Measurements from ENCODE around the gene PSIP1.
"Not testable (repeated sequence)": the region's sequence is repeated elsewhere in the genome, so short reads cannot be mapped to it uniquely, and the experiment has no call there.

The PSIP1 gene

DNA sequence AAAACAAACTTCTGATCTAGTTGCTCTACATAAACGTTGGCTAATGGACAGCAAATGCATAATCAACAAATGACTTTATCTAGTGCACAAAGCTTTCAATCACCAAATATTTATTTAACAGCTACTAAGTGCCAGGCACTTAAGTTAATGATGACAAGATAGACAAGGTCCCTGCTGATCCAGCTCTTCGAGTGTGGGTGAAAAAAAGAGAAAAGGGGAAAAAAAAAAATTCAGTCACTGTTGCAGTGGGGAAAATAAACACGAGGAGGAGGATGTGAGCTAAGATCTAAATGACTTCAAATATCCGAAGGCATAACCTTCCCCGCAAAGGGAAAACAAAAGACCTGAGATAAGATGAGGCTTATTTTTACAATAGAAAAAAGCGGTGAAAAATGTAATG lies 9.6 kb downstream of the PSIP1 start:
- no peak for DNase-seq

DNA sequence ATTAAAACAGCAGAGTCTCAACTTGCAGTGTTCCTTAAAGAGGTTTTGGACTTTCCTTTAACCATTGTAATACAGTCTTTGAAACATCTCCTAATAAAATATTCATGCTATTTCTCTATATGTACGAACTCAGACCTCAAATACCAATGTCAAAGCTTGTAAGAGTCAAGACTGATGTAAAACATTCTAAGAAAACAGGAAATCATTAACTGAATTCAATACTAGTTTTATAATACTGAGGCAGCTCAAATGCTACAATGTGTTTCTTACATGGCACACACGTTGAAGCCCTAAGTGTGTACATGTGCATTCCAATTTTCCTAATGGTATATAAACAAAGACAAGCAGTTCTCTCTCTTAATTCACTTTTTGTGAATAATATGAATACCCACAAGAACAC lies 11.6 kb downstream of the PSIP1 start:
- DNase-seq, result no peak

DNA sequence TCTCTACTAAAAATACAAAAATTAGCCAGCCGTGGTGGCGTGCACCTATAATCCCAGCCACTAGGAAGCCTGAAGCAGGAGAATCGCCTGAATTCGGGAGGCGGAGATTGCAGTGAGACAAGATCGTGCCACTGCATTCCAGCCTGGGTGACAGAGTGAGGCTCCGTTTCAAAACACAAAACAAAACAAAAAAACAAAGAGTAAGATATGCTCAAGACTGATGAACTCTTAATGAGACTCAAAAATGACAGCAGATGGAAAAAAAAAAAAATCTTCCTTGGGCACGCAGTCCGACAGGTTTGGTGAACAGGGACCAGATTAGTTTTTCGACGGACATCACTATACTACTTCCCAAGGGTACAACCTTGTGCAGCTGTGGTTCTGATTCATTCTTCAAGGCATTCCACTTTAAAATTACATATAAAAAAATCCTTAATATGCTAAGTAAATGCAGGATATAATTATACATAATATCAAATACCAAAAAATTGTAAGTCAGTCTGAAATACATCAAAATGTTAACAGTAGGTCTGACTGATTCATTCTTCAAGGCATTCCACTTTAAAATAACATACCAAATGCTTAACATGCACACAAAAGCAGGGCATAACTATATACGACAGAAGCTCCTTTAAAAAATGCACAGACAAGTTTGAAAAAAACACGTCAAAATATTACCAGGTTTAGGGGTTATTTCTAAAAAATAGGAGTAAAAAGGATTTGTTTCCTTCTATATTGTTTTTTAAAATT lies 12.3 kb downstream of the PSIP1 start:
- no peak for DNase-seq

DNA sequence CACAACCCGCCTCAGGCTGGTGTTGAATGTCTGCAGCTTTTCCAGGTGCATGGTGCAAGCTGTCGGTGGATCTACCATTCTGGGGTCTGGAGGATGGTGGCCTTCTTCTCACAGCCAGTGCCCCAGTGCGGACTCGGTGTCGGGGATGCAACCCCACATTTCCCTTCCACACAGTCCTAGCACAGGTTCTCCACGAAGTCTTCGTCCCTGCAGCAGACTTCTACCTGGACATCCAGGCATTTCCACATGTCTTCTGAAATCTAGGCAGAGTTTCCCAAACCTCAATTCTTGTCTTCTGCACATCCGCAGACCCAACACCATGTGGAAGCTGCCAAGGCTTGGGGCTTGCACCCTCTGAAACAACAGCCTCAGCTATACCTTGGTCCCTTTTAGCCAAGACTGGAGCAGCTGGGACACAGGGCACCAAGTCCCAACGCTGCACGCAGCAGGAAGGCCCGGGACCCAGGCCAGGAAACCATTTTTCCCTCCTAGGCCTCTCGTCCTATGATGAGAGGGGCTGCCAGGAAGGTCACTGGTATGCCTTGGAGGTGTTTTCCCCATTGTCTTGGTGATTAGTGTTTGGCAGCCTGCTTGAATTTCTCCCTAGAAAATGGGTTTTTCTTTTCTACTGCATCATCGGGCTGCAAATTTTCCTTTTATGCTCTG lies 18.2 kb downstream of the PSIP1 start:
- DNase-seq, result no peak

DNA sequence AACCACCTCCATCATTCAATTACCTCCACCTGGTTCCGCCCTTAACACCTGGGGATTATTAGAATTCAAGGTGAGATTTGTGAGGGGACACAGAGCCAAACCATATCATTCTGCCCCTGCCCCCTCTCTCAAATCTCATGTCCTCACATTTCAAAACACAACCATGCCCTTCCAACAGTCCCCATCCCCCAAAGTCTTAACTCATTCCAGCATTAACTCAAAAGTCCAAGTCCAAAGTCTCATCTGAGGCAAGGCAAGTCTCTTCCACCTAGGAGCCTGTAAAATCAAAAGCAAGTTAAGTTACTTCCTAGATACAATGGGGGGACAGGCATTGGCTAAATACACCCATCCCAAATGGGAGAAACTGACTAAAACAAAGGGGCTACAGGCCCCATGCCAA lies 18.8 kb downstream of the PSIP1 start:
- DNase-seq, result no peak

DNA sequence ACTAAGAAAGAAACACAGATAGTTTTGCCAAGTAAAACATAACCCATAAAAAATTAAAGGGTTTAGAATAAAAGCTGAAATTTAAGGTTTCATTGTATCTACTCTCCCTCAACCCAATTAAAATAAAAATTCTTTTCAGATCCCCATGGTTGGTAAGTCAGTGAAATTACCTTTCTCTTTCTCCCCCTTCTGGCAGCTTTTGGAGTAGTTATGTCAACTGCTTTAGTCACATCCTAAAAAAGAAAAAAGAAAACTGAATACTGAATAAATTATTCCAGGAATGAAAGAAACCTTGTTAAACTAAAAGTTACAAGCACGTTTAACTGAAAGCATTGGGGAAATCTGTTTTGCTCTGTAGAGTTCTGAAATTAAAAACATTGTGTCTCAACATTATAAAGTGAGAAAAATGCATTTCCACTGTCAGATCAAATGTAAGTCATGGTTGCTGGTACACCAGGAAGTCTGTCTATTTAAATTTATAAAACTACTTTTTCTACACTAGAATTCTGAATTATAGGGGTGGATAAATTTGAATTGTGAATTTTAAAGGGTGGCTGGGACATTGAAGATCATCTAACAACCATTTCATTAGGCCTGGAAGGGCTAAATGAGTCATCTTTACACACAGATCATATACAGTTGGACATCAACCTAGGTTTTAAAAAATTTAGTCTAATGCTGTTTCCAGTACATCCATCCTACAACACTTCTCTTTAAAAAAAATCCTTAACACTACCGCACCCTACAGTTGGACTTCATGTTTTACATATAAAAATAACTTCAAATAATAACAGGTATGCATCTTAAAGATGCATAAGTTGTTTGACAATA lies 24.7 kb downstream of the PSIP1 start:
- peak; percentile 20 for DNase-seq

DNA sequence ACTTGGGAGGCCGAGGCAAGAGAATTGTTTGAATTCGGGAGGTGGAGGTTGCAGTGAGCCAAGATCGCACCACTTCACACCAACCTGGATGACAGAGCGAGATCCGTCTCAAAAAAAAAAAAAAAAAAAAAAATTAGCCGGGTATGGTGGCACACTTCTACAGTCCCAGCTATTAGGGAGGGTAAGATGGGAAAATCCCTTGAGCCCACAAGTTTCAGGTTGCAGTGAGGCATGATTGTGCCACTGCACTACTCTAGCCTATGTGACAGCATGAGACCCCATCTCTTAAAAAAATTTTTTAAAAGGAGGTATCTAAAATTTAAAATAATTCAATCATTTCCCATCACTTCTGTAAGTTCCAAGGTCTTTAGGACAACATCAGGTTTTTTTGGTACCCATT lies 26.0 kb downstream of the PSIP1 start:
- no peak for DNase-seq

DNA sequence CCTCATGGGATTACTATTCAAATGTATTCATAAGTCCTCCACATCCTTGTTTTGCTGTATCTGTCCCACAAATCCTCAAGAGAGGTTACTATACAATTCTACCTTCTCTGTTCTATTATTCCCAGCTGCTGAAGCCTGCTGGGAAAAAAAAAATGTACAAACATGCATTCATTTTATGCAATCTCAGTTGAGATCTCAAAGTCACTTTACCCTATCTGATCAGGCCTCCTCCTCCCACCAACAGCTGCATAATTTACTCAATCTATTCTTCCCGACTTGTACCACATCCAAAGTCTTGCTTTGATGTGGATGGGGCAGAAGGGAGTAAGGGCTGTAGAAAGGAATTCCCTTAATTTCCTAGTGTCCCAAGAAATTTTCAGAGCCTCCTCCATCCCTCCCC lies 28.6 kb downstream of the PSIP1 start:
- no peak for DNase-seq

DNA sequence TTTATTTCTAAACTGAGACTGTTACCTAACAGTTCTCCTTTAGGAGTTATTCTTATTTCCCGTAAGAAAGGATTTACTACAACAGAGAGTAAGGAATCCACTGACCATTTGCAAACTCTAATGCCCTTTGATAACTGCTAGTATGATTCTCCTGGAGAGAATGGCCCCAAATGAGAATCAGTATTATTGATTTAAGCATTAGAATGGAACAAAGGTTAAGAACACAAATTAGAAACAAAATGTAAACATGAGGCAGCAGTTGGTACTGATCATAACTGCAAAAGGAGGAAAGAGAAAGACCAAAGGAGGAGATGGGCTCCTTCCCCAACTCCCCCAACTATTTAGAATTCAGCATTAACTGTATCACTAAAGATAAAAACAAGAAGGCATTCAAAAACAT lies 30.7 kb downstream of the PSIP1 start:
- DNase-seq, result no peak

DNA sequence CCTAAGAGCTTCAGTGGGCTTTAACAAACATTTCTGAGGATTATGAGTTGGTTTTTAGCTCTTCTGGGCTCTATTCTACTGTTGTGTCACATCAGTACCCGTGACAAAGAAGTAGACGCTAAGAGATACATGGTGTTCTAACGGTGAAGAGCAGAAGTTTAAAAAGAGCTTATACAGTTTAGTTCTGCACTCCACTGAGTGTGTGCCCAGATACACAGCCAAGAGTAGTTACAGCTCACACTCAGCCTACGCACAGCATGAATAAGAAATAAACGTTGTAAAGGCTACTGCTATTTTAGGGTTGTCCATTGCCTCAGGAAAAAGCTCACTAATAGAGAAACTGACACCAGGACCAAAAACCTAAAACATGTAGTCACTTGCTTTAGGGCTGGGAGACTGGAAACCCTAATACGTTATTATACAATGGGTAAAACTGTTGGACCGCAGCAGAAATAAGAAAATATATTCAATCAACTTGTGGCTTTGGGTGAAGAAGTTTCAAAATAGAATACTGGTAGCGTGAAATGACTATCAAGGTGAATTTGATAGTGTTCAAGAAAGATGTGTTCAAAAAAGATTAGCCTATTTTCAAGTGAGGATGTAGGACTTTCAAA lies 34.7 kb downstream of the PSIP1 start:
- no peak for DNase-seq

DNA sequence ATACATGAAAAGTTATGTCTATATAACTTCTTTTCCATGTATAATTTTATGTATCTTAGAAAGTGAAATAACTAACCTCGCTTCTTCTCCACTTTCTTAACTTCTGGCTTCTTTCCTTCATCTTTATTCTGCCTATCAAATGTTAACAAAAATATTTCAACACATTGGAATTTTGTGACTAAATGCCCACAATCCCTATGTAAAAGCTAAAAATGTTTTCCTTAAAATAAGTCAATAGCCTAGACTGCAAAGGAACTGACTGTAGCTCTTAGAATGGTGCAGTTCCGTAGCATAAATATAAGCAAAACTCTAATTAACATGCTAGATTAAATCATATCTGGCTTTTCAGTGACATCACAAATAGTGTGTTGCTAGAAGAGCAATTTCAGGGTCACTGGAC lies 40.9 kb downstream of the PSIP1 start:
- DNase-seq, result no peak

DNA sequence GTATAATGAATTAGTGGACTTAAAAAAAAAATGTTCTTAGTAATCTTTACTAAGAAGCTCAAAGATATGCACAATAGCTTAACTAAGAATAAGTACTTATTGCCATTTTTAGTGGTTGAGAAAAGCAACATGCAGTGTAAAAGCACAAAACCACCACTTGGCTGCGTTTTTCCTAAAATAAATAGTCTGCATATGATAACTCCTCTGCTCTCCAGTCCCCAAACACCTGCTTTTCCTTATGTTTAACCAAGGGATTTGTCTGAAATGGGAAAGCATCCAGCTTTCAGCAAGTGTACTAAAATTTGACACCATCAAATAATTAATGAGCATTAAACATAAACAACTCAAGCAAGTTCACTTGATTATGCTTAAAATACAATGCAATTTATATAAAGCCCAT lies 41.4 kb downstream of the PSIP1 start:
- no peak for DNase-seq

DNA sequence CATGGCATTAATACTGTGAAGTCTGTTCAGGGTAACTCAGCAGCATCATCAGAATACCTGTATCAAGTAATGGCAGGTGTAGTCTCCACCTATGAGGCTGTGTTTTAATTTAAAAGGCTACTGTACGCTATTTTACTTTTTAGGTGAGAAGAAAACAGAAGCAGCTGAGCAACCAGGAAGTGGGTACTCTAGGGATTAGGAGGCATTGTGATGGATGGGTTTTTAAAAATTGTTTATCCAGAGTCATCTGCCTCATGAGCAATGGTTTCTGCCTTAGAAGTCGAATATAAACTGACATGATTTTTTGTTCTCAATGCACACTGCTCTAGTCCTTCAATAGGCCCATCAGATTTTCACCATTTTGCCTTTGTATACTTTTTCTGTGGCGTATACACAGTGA lies 42.6 kb downstream of the PSIP1 start:
- DNase-seq, result no peak

DNA sequence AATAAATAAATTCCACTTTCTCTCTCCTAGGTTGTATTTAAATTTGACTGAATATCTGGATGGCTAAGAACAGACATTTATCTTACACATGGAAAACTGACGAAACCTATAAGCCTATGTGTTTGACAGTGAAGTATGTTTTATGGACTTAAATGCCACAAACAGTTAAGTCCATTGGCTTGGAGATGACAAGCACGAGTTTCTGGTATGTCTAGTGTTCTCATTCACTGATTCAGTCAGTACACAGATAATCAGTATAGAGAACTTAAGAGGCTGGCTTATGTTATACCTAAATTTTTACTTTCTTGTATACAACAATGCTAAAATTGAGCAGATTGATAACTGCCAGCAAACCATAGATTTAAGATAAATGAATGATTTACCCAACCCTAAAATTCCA lies 49.2 kb downstream of the PSIP1 start:
- DNase-seq, result no peak

DNA sequence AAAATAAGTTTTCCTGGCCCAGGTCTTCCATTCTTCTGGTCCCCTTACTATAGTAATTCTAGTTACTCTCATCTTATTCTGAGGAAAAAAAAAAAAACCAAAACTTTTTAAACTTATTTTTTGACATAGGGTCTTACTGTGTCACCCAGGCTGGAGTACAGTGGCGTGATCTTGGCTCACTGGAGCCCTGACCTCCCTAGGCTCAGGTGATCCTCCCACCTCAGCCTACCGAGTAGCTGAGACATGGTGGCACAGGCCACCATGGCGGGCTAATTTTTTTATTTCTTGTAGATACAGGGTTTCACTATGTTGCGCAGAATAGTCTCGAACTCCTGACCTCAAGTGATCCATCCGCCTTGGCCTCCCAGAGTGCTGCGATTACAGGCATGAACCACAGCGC lies 49.7 kb downstream of the PSIP1 start:
- no peak for DNase-seq

DNA sequence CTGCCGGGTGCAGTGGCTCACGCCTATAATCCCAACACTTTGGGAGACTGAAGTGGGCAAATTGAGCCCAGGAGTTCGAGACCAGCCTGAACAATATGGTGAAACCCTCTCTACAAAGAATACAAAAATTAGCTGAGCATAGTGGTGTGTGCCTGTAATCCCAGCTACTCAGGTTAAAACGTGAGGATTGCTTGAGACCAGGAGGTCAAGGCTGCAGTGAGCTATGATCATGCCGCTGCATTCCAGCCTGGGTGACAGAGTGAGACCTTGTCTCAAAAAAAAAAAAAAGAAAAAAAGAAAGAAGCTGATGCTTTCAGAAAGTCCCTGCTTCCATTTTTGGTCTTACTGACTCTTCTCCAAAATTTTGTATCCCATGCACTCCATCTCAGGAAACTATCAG lies 56.8 kb downstream of the PSIP1 start:
- no peak for DNase-seq

DNA sequence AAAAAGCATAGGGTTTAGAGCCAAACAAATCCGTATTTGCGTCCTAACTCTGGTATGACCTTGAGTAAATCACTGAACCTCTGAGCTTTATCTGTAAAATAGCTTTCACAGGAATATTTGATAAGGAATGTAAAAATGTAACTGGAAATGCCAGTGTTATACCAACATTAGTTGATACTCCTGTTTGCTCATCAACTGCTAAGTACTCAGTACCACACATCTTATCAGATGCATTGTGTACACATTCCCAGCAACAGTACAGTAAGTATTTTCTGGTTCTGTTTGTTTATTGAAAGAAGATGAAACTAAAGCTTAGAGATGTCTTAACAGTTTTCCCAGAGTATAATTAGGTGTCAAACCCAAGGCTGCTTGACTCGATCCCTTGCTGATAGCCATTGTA lies 66.6 kb downstream of the PSIP1 start:
- DNase-seq, result no peak

DNA sequence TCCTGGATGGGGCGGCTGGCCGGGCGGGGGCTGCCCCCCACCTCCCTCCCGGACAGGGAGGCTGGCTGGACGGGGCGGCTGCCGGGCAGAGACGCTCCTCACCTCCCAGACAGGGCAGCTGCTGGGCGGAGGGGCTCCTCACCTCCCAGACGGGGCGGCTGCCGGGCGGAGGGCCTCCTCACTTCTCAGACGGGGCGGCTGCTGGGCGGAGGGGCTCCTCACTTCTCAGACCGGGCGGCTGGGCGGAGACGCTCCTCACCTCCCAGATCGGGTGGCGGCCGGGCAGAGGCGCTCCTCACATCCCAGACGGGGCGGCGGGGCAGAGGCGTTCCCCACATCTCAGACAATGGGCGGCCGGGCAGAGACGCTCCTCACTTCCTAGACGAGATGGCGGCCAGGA lies 68.5 kb downstream of the PSIP1 start:
- not testable (repeated sequence) for DNase-seq

DNA sequence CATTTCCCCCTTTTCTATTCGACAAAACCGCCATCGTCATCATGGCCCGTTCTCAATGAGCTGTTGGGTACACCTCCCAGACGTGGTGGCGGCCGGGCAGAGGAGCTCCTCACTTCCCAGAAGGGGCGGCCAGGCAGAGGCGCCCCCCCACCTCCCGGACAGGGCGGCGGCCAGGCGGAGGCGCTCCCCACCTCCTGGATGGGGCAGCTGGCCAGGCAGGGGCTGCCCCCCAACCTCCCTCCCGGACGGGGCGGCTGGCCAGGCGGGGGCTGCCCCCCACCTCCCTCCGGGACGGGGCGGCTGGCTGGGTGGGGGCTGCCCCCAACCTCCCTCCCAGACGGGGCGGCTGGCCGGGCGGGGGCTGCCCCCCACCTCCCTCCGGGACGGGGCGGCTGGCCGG lies 68.9 kb downstream of the PSIP1 start:
- not testable (repeated sequence) for DNase-seq

DNA sequence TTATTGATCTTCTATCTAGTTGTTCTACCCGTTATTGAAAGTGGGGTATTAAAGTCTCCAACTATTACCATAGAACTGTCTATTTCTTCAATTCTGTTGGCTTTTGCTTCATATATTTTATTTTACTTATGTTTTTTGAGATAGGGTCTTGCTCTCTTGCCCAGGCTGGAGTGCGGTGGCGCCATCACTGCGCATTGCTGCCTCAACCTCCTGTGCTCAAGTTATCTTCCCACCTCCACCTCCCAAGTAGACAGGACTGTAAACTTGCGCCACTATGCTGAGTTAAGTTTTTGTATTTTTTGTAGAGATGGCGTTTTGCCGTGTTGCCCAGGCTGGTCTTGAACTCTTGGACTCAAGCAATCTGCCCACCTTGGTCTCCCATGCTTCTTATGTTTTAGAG lies 71.9 kb downstream of the PSIP1 start:
- DNase-seq, result no peak

DNA sequence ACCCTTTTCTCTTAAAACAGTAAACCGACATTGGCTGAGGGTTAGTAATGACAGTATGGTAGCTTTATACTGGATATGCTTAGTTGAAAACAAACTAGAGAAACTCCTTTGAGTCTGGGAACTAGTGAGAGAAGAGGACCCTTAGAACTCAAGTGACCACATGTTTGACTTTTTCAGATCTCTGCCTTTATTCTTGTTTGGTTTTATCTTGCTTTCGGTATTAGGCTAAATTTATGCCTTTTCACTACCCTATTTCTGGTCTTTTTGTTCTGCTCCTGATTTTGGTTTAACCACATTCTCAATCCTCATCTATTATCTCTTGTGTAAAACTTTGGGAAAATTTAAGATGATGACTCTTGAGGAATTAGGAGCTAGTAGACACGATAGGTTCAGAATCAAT lies 77.1 kb downstream of the PSIP1 start:
- DNase-seq, result no peak

DNA sequence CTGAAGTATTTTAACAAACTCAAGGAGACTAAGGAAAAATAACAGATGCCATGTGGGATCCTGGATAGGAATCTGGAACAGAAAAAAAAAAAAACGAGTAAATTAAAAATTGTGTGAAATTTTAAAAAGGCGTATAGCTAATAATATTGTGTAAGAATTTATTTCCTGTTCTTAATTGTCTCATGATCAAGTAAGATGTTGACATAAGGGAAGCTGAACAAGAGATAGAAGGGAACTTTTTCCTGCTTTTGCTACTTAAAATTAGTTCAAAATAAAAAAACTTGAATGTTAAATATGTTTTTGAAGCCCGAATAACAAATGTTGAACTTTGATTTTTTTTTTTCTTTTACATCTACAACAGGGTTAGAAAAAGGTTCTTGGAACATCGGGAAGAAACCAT lies 77.6 kb downstream of the PSIP1 start:
- no peak for DNase-seq
